Measurements from ENCODE around the gene HTRA1.

Gene HTRA1

DNA sequence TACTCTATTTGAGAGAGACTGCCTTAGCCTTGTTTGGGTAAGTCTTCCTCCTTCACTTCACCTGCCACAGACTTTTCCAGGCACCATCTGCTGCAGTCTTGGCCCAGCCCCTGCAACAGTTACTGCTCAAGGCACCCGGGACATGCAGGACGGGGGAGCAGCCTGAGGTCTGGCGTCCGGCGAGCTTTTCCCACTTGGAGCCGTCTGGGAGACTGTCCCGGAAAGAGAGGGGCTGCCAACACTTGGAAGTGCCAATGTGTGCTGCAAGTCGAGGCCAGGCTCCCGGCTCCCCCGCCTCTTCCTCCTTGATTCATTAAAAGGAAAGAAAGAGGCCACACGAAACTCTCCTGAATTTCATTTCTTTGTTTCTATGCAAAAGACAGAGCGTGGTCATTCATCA, 13.7 kb downstream of the HTRA1 start:
- no peaks in the 10 kb centered on the region for H3K27me3 Mint-ChIP-seq
- peaks cover 12% of the 10 kb centered on the region for H3K4me1 Mint-ChIP-seq (ENCODE audit: low read depth)

DNA sequence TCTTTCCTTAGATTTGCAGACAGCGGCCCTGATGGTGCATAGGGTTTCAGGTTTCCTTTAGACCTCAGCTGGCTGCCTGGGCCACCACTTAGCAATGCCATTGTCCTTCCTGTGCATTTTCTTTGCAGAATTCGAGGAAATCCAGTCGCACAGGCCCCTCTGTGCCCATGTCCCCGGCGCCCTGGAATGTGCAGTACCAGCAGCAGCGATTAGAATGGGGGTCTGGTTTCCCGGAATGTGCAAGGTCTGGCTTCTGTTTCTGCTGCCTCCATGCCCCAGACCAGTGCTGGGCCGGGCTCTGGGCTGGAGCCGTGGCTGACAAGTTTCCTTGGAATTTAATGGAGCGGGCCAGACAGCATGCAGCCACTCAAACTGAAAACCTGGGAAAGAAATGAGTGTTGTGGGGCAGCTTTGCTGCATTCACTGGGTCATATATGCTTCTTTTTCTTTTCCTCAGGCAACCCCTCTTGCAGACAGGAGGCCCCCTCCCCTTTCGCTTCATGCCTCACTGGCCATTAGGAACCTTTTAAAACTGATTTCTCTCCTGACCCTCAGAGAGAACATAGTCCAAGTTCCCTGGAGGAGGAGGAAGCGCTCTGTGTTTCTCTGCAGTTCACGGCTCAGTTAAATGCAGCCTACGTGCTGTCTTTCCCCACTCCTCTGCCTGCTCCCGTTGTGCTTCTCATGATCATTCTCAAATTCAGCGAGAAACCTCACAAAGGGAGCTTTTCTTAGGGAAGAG, 14.4 kb downstream of the HTRA1 start:
- Mint-ChIP-seq H3K36me3 (no peaks in the 10 kb centered on the region), H3K4me3 (no peak overlapping the region), H3K27me3 (no peaks in the 10 kb centered on the region), H3K4me1 (ENCODE audit: low read depth) (peaks cover 12% of the 10 kb centered on the region), H3K27ac (no peak overlapping the region), H3K9me3 (ENCODE audit: low read depth) (no peaks in the 10 kb centered on the region)

More for the DNA sequence above, 13.7 kb downstream of the HTRA1 start:
- Mint-ChIP-seq H3K27ac (no peak overlapping the region), H3K9me3 (ENCODE audit: low read depth) (no peaks in the 10 kb centered on the region), H3K4me3 (no peak overlapping the region), H3K36me3 (no peaks in the 10 kb centered on the region)

DNA sequence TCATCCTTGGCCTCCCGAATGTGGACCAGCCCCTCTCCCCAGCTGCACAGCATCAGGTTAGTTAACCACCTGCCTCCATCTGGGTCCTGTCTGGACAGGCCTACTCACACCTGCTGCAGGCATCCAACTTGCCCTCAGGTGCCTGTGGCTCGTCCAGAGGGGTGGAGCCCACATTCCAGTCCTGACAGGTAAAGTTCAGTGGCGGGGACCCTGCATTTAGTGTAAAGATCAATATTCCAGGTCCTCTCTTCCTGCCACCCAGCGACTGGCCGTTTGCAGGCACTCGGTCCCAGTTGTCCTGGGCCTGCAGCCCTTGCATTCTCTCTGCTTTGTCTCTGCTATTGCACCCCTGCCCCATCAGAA, 15.0 kb downstream of the HTRA1 start:
- no peak overlapping the region for H3K4me3 Mint-ChIP-seq

DNA sequence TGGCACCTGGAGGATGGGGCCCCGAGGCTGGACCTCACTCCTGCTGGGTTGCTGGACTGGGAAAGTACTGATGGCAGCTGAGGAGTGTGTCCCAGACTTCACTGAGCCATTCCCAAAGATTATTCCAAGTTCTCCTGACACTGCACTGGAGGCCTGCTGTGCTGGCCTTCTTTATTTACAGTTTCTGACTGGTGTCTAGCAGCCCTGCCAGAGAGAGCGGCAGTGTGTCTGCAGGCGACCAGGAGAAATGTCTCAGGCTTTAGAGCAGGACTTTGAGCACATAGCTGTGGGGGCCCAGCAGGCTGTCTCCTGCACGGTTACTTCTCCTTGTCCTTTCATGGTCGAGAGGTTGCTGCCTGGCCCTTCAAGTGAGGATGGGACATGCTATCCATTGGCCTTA, 16.1 kb downstream of the HTRA1 start:
- Mint-ChIP-seq H3K4me1 (ENCODE audit: low read depth) (peaks cover 12% of the 10 kb centered on the region), H3K9me3 (ENCODE audit: low read depth) (peaks cover 6% of the 10 kb centered on the region), H3K27me3 (peaks cover 3% of the 10 kb centered on the region), H3K36me3 (peaks cover 3% of the 10 kb centered on the region), H3K27ac (no peak overlapping the region), H3K4me3 (no peak overlapping the region)

More for the DNA sequence above, 15.0 kb downstream of the HTRA1 start:
- H3K27ac Mint-ChIP-seq: no peak overlapping the region
- H3K36me3 Mint-ChIP-seq: no peaks in the 10 kb centered on the region
- no peaks in the 10 kb centered on the region for H3K27me3 Mint-ChIP-seq
- H3K9me3 Mint-ChIP-seq (ENCODE audit: low read depth): no peaks in the 10 kb centered on the region
- peaks cover 12% of the 10 kb centered on the region for H3K4me1 Mint-ChIP-seq (ENCODE audit: low read depth)

DNA sequence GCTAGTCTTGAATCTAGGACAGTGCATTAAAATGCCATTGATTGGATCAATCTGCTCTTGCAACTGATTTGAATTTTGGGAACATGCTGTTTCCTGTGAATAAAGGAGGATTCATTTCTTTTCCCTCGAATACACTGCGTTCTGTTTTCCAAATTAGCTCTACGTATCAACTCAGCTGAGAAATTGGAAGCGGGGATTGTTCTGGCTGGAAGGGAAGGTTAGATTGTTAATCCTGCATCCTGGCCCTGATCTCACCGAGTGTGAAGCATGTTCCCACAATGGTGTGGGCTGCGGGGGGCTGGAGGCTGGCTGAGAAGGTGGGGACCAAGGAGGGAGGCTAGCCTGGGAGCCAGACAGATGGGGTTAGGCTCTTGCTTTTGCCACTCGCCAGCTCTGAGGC, 17.6 kb downstream of the HTRA1 start:
- Mint-ChIP-seq H3K27ac (no peak overlapping the region), H3K4me1 (ENCODE audit: low read depth) (peaks cover 8% of the 10 kb centered on the region), H3K36me3 (peaks cover 5% of the 10 kb centered on the region), H3K27me3 (peaks cover 3% of the 10 kb centered on the region), H3K4me3 (no peak overlapping the region), H3K9me3 (ENCODE audit: low read depth) (peaks cover 6% of the 10 kb centered on the region)

DNA sequence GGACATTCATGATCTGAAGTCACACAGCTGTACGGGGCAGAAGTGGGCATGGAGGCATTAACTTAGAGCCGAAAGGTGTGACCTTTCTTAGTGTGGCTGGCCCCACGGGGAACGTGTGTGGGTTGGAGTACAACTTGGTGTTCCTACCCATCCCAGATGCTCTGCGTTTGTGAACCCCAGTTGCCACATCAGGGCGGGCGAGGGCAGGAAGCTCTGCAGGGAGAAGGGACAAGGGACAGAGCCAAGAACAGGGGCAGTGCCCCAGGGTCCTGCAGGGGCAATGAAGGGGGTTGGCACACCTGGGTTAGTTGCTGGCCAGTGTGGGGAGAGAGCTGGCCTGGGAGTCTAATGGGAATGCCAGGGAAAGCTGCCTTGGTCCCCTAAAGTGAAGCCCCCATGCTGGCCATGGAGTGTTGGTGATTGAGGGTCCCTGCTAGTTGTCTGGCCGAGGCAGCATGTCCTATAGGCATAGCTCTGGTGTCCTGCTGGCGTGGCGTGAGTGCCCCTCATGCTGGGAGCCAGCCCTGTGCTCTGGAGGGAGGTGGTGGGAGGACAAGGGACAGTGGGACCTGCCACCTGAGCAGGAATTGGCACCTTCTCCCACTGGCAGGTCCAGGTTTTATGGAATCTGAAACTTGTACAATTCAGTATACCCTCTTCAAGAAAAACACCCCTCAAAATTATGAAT, 18.9 kb downstream of the HTRA1 start:
- Mint-ChIP-seq H3K9me3 (ENCODE audit: low read depth) (peaks cover 6% of the 10 kb centered on the region), H3K4me3 (no peak overlapping the region), H3K36me3 (peaks cover 5% of the 10 kb centered on the region), H3K4me1 (ENCODE audit: low read depth) (no peaks in the 10 kb centered on the region), H3K27me3 (peaks cover 3% of the 10 kb centered on the region), H3K27ac (no peak overlapping the region)

DNA sequence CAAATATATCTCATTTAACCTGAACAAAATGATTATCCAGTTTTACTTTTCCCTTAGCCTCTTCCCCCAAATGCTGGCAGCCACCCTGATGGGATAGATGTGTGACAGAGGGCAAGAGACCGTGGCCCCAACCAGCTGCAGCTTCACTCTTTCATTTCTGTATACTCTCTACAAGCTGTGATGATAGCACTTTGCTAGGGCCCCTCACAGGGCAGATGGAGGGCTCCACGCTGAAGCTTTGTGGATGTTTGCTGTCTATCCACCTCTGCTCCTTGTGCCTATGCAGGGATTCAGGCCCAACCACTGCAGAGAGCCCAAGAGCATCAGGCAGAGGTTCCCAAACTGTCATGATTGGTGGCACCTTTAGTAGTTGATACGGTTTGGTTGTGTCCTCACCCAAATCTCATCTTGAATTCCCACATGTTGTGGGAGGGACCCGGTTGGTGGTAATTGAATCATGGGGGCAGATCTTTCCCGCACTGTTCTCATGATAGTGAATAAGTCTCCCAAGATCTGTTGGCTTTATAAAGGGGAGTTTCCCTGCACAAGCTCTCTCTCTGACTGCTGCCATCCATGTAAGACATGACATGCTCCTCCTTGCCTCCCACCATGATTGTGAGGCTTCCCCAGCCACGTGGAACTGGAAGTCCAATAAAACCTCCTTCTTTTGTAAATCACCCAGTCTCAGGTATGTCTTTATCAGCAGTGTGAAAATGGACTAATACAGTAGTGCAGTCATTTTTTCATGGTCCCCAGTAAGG, 20.1 kb downstream of the HTRA1 start:
- H3K27ac Mint-ChIP-seq: no peak overlapping the region
- H3K4me1 Mint-ChIP-seq (ENCODE audit: low read depth): no peaks in the 10 kb centered on the region
- H3K4me3 Mint-ChIP-seq: no peak overlapping the region
- peaks cover 3% of the 10 kb centered on the region for H3K27me3 Mint-ChIP-seq
- H3K36me3 Mint-ChIP-seq: peaks cover 5% of the 10 kb centered on the region
- peaks cover 6% of the 10 kb centered on the region for H3K9me3 Mint-ChIP-seq (ENCODE audit: low read depth)

DNA sequence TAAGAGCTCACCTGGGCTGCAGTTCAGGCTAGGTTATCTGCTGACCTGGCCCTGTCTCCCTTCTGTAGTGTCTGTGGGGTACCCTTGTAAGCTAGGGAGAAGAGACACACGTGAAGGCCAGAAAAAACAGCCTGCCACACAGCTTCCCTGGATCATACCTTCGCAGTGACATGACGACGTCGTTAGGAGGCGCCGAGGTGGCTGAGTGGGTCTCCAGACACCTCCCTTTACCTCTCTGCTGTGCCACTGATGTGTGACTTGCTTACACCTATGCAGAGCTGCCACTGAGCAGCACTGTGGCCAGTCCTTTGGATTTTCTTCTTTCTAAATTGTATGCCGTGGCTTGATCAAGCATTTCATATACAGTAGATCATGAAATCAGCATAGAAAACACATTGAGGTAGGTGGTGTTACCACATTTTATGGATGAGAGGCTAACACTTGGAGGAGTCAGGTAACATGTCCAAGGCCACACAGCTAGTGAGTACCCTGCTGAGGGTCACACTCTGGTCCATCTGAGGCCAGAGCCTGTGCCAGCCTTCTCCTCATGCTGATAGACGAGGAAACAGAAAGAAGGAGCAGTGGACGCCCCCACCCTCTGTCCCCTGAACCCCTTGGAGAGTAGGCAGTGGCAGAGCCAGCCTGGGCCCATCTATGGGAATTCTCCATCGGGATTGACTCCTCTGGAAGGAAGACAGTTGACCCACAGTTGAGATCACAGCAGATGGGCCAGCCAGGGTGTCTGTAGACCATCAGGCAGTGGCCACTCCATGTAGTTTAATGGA, 23.1 kb downstream of the HTRA1 start:
- H3K27ac Mint-ChIP-seq: no peak overlapping the region
- H3K27me3 Mint-ChIP-seq: peaks cover 3% of the 10 kb centered on the region
- no peak overlapping the region for H3K4me3 Mint-ChIP-seq
- H3K36me3 Mint-ChIP-seq: peaks cover 5% of the 10 kb centered on the region
- no peaks in the 10 kb centered on the region for H3K4me1 Mint-ChIP-seq (ENCODE audit: low read depth)
- peaks cover 6% of the 10 kb centered on the region for H3K9me3 Mint-ChIP-seq (ENCODE audit: low read depth)

DNA sequence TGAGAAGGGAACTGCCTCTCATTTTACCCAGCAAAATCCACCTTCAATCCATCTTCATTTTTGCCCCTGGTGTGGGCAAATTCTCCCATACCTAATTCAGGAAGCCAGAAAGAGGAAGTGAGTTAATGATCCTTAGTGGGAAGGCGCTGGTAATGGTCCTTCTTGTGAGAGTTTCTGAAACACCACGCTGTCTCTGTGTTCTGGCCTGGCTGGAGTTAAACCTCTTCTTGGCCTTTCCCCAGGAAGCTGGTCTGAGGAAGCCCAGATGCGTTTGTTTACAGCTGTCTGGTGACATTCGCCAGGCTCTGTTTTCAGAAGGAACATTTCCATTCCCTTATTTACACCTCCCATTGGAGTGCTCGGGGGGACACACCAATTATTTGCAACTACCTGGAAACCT, 24.3 kb downstream of the HTRA1 start:
- Mint-ChIP-seq H3K27me3 (peaks cover 3% of the 10 kb centered on the region), H3K36me3 (peaks cover 5% of the 10 kb centered on the region), H3K4me3 (no peak overlapping the region), H3K27ac (no peak overlapping the region), H3K4me1 (ENCODE audit: low read depth) (no peaks in the 10 kb centered on the region), H3K9me3 (ENCODE audit: low read depth) (peaks cover 6% of the 10 kb centered on the region)

DNA sequence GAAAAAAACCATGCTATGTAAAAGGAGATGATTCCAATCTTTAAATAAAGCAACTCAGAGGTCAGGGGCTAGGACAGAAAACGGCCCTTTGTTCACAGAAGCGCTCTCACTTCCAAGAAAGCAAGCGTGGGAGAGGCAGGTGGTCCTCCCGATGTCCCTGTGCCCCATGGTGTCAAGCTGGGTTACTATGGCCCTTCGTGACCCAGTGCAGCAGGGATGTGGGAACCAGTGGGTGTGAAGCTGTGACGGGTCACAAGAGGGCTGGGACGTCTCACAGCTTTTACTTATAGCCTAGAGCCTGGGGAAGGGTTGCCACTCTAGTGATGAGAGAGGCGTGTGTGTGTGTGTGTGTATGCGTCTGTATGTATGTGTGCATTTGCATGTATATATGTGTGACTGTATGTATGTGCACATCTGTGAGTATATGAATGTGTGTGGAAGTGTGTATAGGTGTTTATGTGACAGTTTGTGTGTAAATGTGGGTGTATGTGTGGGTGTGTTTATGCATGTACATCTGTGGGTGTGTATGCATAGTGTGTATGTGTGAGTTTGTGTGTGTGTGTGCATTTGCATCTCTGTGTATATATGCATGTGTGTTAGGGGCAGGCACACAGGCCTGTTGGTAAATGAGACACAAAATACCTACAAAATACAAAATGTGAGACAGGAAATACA, 25.2 kb downstream of the HTRA1 start:
- Mint-ChIP-seq H3K36me3 (peaks cover 5% of the 10 kb centered on the region), H3K27me3 (peaks cover 3% of the 10 kb centered on the region)

DNA sequence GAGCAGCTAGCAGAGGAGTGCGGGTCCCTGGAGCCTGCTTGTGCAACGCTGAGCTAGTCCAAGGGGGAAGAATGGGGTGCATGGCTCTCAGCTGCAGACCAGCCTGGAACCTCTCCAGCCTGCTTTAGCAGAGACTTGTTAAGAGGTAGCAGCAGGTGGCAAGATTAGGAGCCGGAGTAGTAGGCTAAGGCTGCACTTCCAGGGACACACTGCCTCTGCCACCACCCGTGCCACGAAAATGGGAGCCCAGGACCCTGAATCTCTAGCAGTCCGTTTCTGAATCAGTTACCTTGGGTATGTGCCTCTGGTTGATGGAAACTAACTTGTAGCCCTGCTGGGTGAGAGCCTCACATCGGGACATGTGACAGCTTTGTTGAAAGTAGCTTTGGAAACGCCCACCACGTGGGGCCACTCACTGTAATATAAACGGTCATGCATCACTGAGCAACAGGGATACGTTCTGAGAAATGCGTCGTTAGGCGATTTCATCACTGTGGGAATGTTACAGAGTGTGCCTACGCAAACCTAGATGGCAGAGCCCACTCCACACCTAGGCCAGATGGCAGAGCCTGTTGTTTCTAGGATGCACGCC, 25.9 kb downstream of the HTRA1 start:
- no peak overlapping the region for H3K27ac Mint-ChIP-seq
- no peak overlapping the region for H3K4me3 Mint-ChIP-seq
- no peaks in the 10 kb centered on the region for H3K9me3 Mint-ChIP-seq (ENCODE audit: low read depth)

More for the DNA sequence above, 25.2 kb downstream of the HTRA1 start:
- Mint-ChIP-seq H3K4me1 (ENCODE audit: low read depth) (peaks cover 2% of the 10 kb centered on the region), H3K4me3 (no peak overlapping the region), H3K27ac (no peak overlapping the region), H3K9me3 (ENCODE audit: low read depth) (peaks cover 4% of the 10 kb centered on the region)

DNA sequence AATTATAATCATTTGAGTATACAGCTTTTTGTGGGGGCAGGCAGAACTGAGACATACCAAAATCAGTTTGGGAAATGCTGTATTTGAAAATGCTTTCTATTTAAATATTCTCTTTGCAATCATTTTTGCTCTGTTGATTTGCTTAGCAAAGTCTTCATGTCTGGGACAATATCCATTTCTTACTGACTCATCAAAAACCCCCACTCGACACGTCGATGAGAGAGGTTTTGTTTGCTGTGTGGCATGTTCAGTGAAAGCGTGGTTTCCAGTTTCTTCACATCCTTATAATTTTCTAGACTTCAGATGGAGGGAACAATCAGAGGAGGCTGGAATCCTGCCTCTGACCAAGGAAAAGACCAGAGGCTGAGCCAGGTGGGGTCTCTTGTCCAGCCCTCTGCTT, 28.9 kb downstream of the HTRA1 start:
- Mint-ChIP-seq H3K36me3 (no peaks in the 10 kb centered on the region), H3K4me1 (ENCODE audit: low read depth) (peaks cover 7% of the 10 kb centered on the region), H3K4me3 (no peak overlapping the region), H3K27ac (no peak overlapping the region), H3K9me3 (ENCODE audit: low read depth) (no peaks in the 10 kb centered on the region), H3K27me3 (no peaks in the 10 kb centered on the region)

More for the DNA sequence above, 25.9 kb downstream of the HTRA1 start:
- no peaks in the 10 kb centered on the region for H3K27me3 Mint-ChIP-seq
- H3K36me3 Mint-ChIP-seq: peaks cover 2% of the 10 kb centered on the region
- H3K4me1 Mint-ChIP-seq (ENCODE audit: low read depth): peaks cover 7% of the 10 kb centered on the region

DNA sequence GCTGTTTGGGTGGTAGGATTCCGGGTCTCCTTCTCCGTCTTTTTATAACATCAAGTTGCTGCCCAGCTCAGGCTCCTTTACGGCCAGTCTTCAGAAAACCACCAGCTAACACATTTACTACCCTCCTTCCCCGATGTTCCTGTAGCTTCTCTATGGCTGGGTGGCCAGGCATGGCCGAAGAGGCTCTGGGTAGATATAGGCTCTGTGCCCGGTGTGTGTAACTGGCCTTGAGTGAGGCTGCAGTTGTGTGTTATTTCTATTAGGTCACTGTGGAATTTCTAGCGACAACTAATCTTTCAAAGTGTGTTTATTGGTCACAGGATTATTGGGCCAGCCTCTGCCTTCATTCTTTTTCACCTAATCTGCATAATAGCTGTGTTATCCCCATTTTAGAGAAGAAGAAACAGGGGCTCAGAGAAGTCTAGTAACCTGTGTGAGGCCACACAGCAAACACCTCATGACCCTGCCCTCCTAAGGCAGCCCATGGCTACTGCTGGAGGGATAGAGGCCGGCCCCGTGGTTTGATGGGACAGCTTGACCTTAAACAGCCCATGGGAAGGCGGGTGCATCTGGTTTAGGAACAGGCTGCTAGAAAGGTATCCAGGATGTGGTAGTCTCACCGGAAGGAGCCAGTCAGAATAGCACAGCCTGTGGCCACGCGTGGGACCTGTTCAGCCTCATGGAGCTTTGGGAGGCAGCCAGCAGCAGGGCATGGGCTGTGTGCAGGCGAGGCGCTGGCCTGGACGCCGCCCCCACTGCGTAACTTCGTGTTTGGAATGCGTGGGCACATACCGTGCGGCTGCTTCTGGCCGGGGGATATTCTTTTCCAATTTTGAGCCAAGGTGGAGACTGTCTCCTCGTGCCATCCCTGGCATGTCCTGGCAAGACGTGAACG, 29.7 kb downstream of the HTRA1 start:
- H3K27me3 Mint-ChIP-seq: no peaks in the 10 kb centered on the region
- H3K4me3 Mint-ChIP-seq: no peak overlapping the region
- H3K36me3 Mint-ChIP-seq: no peaks in the 10 kb centered on the region
- H3K27ac Mint-ChIP-seq: no peak overlapping the region
- H3K4me1 Mint-ChIP-seq (ENCODE audit: low read depth): peaks cover 13% of the 10 kb centered on the region
- H3K9me3 Mint-ChIP-seq (ENCODE audit: low read depth): no peaks in the 10 kb centered on the region
